ENCODE data around the gene MRPS14. TPM values are rescaled to one million over a fixed set of nuclear protein-coding genes. Genes with fewer than 3 reads are reported as not detected.

MRPS14 gene
- total RNA-seq, 2 donors from 2014 or later, result 30.4 to 36.2 TPM

DNA sequence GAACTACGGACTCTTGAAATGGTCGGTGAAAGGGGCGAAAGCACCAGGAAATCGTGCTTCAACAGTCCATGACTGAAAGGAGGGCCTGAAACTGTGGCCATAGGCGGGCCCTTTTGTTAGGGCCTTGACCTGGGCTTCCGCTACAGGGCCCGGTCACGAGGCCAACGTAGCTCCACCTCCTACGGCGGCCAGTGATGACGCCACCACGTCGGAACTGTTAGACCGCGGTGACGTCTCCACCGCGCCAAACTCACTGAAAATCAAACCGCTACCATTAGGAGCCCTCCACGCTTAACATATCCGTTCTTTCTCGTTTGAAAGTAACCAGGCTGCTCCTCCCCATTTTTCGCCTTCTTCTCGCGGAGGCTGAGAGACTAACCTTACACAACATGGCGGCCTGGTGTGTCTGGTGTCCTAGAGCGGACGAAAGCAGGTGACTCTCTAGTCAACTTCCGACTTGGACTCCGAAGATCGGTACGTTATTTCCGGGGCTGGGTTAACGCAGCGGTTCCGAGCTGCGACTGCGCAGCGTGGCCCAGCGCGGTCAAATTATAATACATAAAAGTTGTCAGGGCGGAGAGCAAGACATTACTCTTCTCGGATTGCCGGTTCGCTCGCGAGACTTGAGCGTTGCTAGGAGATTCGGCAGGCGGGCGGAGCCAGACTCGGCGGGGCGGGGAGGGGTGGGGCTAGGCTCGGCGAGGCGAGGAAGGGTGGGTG, 23.8 kb downstream of the MRPS14 start:
- Histone ChIP-seq H3K27me3 (no peaks in the 10 kb centered on the region), H3K27ac (peak overlapping the region; percentile 96), H3K4me3 (peak overlapping the region; percentile 80), H3K9ac (ENCODE audit: low read depth in 2 of 2, low read length in 2 of 2) (peak overlapping the region; percentile 69 to 71), H3K4me1 (no peaks in the 10 kb centered on the region), H3K36me3 (no peaks in the 10 kb centered on the region), H3K9me3 (no peaks in the 10 kb centered on the region)
- peak; percentile 99 for DNase-seq
- intact Hi-C loops (cut with DNase I), result no loop called here
- TF ChIP-seq, protein P1, sequence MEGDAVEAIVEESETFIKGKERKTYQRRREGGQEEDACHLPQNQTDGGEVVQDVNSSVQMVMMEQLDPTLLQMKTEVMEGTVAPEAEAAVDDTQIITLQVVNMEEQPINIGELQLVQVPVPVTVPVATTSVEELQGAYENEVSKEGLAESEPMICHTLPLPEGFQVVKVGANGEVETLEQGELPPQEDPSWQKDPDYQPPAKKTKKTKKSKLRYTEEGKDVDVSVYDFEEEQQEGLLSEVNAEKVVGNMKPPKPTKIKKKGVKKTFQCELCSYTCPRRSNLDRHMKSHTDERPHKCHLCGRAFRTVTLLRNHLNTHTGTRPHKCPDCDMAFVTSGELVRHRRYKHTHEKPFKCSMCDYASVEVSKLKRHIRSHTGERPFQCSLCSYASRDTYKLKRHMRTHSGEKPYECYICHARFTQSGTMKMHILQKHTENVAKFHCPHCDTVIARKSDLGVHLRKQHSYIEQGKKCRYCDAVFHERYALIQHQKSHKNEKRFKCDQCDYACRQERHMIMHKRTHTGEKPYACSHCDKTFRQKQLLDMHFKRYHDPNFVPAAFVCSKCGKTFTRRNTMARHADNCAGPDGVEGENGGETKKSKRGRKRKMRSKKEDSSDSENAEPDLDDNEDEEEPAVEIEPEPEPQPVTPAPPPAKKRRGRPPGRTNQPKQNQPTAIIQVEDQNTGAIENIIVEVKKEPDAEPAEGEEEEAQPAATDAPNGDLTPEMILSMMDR (IDR thresholded peaks at IDR 0.05), result no peak

DNA sequence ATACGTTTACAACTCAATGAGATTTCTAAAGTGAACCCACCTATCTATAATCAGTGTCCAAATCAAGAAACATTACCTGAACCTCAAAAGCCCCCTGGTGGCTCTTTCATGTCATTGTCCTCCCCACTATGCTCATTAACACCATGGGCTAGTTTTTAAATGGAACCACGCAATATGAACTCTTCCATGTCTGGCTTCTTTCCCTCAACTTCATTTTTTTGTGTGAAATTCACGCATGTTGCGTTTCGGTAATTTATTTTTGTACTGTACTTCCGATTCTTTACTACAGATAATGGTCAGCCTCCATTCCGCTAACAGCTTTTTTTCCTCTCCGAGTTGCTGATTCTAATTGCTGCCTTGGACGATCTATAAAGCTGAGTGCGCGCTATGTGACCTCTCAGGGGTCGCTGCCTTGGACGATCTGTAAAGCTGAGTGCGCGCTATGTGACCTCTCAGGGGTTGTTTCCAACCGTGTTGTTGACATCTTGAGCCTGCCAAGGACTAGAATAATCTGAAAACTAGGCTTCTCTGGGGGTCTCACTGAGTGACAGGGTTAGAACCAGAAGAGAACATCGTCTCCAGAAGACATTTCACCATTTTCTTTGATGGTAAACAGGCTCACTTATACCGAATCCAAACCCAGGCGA, 24.5 kb downstream of the MRPS14 start:
- Histone ChIP-seq H3K9ac (ENCODE audit: low read depth in 2 of 2, low read length in 2 of 2) (peak overlapping the region; percentile 69 to 71), H3K27ac (peak overlapping the region; percentile 96), H3K36me3 (no peaks in the 10 kb centered on the region), H3K4me1 (no peaks in the 10 kb centered on the region), H3K4me3 (peak overlapping the region; percentile 80), H3K27me3 (no peaks in the 10 kb centered on the region), H3K9me3 (no peaks in the 10 kb centered on the region)
- intact Hi-C loops (cut with DNase I), result no loop called here
- TF ChIP-seq, protein P1 (IDR thresholded peaks at IDR 0.05), result peak; percentile 73
- DNase-seq, result peak; percentile 51

DNA sequence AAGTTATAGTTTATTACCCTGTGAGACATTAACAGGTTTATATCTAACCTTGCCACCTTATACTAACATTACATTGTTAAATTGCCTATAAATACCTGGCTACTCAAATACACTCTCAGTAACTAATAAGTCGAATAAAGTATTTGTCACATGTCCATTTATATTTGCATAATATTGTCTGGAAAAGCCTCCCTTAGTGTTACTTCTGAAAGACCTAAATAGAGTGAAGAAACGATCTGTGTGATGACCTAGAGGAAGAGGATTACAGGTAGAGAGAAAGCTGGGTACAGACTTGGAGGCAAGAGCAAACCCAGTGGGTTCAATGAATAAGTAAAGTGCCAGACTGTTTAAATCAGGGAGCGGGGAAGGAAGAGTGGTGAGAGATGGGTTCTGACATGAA, 26.2 kb downstream of the MRPS14 start:
- TF ChIP-seq, protein P1 (IDR thresholded peaks at IDR 0.05), result no peak
- no peak for DNase-seq
- intact Hi-C loops (cut with DNase I), result no loop called here

DNA sequence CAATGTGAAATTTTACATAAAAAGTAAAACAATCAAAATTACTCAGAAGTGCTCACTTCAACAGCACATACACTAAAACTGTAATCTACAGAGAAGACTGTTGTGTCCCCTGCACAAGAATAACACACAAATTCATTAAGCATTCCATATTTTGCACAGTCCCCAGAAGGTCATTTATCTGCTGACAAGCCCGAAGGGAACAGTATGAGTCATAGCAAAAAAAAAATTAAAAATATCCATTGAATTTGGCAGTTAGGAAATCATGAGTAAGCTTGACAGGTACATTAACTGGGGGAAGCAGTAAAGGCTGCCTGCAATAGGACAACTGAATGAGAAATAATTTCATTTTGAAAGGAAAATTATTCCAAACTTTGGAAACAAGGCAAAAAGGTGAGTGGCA, 26.7 kb downstream of the MRPS14 start:
- Histone ChIP-seq H3K4me1 (no peaks in the 10 kb centered on the region), H3K27ac (no peak overlapping the region), H3K27me3 (no peaks in the 10 kb centered on the region), H3K36me3 (no peaks in the 10 kb centered on the region), H3K9ac (ENCODE audit: low read depth in 2 of 2, low read length in 2 of 2) (no peak overlapping the region), H3K9me3 (no peaks in the 10 kb centered on the region), H3K4me3 (no peak overlapping the region)
- DNase-seq, result no peak
- TF ChIP-seq, protein P1 (IDR thresholded peaks at IDR 0.05), result no peak
- intact Hi-C loops (cut with DNase I), result no loop called here

More for the DNA sequence above, 26.2 kb downstream of the MRPS14 start:
- no peaks in the 10 kb centered on the region for H3K36me3 ChIP-seq
- no peak overlapping the region for H3K27ac ChIP-seq
- H3K9me3 ChIP-seq, result no peaks in the 10 kb centered on the region
- no peaks in the 10 kb centered on the region for H3K4me1 ChIP-seq
- H3K27me3 ChIP-seq, result no peaks in the 10 kb centered on the region
- H3K9ac ChIP-seq (ENCODE audit: low read depth in 2 of 2, low read length in 2 of 2), result peak overlapping the region in 1 of 2 donors; percentile 9
- no peak overlapping the region for H3K4me3 ChIP-seq

DNA sequence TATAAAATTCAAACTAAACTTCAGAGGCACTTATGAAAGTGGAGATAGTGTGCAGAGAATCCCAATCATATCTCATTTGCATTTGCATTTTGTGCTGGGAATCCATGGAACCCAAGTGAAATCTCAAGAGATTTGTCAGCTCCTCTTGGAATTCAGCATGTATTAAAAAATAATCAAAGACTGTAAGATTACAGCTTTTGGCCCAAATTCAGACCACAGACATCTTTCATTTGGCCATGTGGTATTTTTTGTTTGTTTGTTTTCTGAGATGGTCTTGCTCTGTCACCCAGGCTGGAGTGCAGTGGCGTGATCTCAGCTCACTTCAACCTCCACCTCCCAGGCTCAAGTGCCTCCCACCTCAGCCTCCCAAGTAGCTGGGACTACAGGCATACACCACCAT, 27.3 kb downstream of the MRPS14 start:
- no peak overlapping the region for H3K9ac ChIP-seq (ENCODE audit: low read depth in 2 of 2, low read length in 2 of 2)
- no peaks in the 10 kb centered on the region for H3K9me3 ChIP-seq
- no peaks in the 10 kb centered on the region for H3K27me3 ChIP-seq
- H3K36me3 ChIP-seq, result no peaks in the 10 kb centered on the region
- intact Hi-C loops (cut with DNase I), result no loop called here
- no peak for DNase-seq
- no peak overlapping the region for H3K27ac ChIP-seq
- TF ChIP-seq, protein P1 (IDR thresholded peaks at IDR 0.05), result no peak
- H3K4me1 ChIP-seq, result no peaks in the 10 kb centered on the region
- H3K4me3 ChIP-seq, result no peak overlapping the region

All from colonic mucosa (tissue), 4 donors.